HG03565 (cell line): Measurements from ENCODE around the gene LTBP1.

Experiments
- ATAC-seq: cut with Tn5 transposase; IDR thresholded peaks from one replicate; pipeline ENCODE4 v1.9.1; 2021; ENCODE audit warnings: mild to moderate bottlenecking, moderate library complexity; ENCODE audit not compliant: unreplicated experiment

Gene LTBP1

DNA sequence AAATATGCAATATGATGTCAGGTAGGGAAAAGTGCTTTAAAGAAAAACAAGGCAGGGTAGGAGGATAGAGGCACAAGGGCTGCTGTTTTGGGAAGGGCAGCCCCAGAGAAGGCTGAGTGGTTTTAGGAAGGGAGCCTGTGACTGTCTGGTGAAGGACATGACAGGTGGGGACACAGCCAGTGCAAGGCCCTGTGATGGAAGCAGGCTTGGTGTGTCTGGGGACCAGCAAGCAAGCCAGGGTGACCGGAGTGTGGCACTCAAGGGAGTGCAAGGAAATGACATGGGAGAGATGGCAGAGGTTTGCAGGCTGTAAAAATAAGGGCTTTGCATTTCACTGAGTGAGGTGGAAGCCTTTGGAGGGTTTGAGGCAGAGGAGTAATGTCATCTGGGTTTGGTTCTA is 62.0 kb downstream of the LTBP1 start:
- ATAC-seq: no peak

DNA sequence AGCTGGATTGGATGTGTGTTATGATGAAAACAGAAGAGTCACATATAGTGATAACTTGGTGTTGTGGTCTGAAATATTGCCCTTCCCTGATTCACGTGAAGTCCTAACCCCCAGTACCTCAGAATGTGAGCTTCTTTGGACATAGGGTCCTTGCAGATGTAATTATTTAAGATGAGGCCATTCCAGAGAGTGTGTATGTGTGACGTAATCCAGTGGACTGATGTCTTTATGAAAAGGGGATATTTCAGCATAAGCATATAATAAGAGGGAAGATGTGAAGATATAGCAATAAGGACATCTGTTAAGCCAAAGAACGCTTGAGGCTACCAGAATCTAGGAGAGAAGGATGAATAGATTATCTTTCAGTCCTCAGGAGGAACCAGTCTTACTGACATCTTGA is 62.5 kb downstream of the LTBP1 start:
- ATAC-seq: no peak

DNA sequence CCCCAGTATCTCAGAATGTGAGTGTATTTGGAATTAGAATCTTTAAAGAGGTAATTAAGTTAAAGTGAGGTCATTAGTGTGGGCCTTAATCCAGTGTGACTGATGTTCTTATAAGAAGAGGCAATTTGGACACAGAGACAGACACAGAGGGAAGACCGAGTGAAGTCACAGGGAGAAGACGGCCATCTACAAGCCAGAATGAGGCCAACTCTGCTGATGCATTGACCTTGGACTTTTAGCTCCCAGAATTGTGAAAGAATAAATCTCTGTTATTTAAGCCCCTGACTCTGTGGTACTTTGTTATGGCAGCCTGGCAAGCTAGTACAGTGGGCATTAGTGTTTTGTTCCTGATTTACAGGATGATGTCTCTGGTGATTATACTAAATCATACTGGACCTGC is 64.6 kb downstream of the LTBP1 start:
- ATAC-seq: no peak

DNA sequence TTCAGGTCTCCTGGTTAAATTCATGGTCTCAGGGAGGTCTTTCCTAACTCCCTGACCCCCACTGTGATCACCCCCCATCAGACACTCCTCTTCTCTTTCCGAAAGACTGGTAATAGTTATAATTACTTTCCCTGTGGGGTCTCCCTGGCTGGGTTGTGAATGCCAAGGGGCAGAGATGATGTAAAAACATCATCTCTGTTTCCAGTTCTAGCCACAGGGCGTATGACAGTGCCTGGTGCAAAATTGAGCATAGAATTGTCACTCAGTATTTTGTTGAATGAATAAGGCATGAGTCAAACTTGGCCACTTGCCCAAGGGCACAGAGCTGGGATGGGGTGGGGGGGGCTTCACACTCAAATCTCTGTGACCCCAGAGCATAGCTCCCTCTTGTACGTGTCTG is 65.2 kb downstream of the LTBP1 start:
- ATAC-seq: no peak

DNA sequence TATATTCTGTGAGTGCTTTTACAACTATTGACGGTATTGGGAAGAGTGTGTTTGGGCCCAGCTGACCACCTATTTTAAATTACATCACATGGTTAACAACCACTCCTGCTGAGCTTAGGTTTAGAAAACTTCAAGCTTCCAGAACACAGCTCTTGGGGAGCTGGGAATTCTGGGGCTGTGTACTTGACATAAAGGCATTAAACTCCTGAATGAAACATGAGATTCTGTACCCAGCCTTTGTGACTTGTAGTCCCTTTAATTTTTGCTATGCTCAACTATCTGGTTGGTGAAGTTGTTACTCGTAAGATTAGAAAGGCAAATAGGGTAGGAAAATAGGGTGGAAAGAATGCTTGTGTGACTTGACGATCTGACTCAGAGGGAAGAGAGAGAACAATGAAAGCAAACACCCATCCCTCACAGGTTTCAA is 66.9 kb downstream of the LTBP1 start:
- no peak for ATAC-seq

DNA sequence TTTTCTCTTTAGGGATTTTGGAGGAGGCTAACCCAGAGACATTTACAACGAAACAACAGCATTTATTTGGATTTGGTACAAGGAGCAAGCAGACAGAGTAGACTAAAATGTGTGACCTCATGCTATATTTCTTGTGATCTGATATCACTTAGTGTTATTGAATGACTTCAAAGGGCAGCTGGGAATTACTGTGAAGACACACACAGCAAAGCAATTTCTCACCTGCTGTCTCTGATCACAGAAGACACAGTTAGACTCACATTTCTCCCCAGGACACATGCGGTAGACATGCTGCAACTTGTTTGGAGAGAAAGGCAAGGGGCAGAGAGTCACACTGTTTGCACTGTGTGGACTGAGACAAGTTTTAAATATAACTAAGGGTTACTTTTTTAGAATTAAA is 67.5 kb downstream of the LTBP1 start:
- ATAC-seq: no peak

DNA sequence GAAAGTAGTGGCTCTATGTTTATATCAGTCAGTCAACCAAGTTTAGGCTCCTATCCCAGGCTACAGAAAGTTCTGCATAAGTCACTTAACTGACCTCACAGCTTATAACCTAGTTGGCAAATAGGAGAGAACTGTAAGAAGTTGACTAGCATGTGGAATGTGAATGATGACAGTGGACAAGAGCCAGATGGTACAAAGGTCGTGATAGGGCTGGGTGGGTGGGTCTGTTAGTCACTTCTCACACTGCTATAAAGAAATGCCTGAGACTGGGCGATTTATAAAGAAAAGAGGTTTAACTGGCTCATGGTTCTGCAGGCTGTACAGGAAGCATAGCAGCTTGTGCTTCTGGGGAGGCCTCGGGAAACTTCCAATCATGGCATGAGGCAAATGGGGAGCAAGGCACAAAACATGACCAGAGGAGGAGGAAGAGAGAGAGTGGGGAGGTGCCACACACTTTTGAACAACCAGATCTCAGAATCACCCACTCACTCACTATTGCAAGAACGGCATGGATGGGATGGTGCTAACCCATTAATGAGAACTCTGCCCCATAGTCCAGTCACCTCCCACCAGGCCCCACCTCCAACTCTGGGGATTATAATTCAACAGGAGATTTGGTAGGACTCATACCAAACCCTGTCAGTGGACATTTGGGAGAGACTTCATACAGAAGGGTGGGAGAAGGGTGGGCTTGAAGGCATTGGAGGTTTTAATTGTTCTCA is 68.8 kb downstream of the LTBP1 start:
- ATAC-seq: no peak

DNA sequence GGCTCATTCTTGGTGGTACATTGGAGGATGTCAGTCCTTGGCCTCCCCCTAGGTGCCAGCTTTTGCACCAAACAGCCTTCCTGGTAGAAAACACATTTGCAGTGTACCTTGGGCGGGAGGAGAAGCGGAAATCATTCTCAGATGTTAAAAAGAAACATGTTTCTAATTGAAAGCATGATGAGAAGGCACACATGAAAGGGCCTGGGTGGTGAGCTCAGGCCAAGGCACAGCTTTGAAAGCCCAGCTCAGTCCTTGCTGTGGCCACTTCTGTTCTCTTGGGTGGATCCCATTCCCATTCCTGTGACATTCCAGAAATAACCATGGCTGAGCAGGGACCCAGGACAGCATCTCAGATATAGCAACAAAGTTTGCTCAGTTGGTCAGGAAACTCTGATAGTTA is 71.5 kb downstream of the LTBP1 start:
- ATAC-seq: no peak

DNA sequence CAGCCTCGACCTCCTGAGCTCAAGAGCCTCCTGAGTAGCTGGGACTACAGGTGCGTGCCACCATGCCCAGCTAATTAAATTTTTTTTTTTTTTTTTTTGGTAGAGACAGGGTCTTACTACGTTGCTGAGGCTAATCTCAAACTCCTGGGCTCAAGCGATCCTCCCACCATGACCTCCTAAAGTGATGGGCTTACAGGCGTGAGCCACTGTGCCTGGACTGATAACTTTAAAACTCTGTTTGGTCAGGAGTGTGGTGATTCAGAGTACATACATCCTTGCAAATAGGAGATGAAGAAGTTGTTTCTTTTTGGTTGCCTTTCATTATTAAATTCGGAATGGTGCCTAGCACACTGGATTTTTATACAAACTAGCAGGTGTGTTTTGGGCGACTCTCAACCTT is 73.0 kb downstream of the LTBP1 start:
- no peak for ATAC-seq

DNA sequence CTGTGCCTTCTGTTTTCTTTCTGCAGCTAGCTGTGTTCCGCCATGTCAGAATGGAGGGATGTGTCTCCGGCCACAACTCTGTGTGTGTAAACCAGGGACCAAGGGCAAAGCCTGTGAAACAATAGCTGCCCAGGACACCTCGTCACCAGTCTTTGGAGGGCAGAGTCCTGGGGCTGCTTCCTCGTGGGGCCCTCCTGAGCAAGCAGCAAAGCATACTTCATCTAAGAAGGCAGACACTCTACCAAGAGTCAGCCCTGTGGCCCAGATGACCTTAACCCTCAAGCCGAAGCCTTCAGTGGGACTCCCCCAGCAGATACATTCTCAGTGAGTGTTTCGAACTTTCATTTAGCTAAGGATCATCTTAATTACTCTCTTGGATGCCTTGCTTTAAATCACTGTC is 74.1 kb downstream of the LTBP1 start:
- no peak for ATAC-seq

DNA sequence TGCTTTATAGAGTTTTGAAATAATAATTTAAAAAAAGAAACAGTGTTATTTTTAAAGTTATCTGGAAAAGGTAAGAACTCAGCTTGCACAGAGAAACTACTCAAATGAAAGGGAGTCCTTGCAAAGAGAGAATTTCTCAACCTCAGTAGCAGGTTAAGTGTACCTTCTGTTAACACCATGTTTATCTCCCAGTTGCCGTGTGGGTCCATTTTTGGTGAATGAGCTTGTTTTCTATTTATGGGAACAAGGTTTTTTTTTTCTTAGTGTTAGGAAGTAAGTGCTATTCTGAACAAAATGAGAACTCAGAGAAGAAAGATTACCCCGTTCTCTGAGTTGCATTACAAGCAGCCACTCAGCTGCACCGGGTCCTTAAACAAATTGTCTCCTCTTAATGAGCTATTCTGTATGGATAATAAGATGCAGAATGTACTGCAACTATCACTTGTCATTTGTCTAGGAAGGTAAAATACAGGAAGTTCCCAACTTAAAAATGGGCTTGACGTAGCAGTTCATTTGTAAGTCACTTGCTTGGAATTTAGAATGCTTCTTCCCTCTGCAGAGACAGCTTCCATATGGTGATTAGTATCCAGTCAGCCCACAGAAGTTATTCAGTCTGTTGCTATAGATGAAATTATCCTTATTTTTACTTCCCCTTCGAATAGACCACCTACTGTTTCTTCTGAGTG is 74.9 kb downstream of the LTBP1 start:
- no peak for ATAC-seq

DNA sequence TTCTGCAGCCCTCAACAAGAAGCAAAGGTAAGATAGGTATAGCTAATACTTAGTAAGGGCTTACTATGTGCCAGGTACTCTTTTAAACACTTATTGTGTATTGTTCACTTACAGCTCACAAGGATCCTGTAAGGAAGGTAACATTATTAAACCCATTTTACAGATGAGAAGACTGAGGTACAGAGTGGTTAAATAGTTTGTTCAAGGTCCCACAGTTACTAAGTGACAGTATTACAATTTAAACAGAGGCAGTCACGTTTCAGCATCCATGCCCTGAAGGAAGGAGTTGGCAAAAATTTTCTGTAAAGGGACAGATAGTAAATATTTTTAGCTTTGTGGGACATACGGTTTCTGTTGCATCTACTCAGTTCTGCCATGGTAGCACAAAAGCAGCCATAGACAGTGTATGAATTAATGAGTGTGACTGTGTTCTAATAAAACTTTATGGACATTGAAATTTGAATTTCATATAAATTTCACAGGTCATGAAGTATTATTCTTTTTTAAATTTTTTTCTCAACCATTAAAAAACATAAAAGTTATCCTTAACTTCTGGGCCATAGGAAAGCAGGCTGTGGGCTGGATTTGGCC is 75.7 kb downstream of the LTBP1 start:
- no peak for ATAC-seq

DNA sequence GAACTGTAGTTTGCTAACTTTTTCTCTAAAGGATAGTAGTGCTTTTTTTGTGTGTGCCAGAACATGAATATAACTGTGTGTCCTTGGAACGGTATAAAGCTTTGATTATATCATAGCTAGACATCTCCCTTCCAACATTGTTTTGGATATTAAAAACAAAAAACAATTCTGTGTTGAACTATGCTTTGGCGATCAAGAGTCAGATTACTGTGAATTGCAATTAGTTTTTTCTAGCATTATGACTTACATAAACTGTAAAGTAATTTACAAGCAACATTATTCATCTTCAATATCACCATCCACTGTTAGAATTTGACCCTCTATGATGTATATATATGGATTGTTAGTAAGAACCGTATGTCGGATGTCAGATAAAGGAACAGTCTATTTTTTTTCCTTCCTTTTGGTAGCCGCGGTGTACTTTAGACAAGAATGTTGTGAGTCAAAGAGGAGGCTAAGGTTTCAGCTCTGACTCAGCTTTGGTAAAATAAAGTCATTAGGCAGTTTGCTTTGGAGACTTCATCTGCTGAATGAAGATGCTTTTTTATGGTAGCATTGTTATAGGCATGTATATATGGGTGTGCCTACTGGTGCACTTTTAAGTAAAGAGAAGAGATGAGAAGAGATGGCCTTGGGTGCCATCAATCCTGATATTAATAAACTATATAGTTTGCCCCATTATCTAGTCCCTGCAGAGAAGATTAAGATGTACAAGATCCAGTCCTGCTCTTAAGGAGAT is 76.4 kb downstream of the LTBP1 start:
- no peak for ATAC-seq

DNA sequence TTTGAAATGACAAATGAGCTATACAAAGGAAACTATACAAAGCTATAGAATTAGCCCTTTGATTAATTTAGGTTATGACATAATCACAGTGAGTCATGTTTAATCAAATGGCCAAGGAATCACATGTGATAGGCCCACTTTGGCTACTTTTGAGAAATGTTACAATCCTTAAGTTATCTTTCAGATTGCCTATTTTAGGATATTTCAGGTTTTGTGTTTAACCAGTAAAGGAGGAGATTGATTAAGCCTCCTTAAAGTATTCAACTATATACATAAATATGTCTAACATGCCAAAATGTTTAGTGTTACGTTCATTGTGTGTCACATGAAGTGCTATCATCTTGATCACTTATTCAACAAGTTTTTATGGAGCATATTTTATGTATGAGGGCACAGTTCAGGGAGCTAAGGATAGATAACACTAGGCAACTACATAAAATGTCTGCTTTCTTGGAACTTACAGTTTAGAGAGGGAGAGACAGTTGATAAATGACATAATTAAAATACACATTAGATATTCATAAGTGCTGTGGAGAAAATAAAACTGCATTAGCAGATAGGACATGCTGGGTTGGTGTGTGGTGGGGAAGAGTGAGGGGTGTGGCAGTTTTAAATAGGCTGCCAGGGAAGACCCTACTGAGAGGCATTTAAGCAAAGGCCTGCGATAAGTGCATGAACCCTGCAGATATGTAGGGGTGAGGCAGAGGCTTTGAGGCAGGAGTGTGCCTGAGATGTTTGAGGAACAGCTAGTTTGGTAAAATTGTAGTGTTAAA is 77.2 kb downstream of the LTBP1 start:
- no peak for ATAC-seq

DNA sequence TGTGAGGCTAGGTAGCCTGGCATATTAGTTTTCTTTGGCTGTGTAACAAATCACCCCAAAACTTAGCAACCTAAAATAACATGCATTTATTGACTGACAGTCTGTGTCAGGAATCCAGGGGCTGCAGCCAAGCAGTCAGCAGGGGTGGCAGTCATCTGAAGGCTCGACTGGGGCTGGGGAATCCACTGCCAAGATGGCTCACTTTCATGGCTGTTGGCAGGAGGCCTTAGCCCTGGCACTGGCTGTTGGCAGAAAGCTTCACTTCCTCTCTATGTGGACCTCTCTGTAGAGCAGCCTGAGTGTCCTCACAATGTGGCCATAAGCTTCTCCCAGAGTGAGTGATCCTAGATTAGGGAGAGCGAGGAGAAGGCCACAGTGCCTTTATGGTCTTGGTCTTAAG is 78.0 kb downstream of the LTBP1 start:
- ATAC-seq: no peak

DNA sequence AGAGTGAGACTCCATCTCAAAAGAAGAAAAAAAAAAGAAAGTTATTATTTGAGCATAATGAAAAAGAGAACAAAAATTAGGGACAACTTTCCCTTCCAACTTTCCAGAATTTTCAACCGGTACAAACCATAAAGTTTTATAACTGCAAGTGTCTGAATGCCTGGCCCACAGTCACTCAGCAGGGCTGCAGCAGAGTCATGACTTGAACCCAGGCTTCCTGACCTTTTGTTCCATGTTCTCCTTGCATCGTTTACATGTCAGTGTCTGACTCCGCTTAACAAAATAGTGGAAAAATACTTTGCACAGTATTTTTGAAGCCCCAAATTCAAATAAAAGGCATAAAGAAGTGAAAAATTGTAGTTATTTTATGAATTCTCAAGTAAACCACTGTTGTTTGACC is 82.7 kb downstream of the LTBP1 start:
- no peak for ATAC-seq

DNA sequence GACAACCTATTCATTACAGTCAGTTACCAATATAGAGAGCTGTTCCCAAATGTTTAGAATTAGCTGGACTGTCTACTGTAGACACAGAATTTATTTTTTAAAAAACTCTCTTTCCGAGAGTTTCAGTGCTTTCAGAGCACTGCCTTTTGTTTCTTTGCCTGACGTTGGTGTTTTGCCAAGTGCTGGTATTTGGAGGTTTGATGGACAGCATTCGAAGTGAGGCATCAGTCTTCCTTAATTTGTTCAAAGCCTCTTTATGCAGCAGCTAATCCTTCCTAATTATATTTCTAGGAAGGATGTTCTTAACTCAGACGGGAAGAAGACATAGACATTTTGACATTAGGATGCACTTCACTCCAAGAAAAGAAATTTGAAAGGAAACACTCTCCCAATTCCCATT is 83.2 kb downstream of the LTBP1 start:
- no peak for ATAC-seq

DNA sequence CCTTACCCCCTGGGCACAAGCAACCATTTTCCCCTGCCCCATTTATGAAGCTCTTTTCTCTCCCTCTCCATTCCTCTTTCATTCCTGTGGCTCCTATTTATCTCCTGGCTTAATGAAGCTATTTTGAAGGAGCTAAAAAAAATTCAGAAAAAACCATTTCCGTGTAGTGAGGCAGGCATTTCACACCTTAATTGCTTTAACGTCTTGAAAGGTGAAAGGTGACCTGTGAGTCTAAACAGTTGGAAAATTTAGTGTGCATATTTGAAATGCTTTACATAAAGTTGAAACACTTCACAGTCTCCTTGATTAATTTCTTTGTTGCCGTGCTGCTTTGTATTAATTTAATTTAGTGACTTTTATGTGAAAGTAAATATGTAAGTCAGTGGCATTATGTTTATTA is 83.6 kb downstream of the LTBP1 start:
- ATAC-seq: no peak

DNA sequence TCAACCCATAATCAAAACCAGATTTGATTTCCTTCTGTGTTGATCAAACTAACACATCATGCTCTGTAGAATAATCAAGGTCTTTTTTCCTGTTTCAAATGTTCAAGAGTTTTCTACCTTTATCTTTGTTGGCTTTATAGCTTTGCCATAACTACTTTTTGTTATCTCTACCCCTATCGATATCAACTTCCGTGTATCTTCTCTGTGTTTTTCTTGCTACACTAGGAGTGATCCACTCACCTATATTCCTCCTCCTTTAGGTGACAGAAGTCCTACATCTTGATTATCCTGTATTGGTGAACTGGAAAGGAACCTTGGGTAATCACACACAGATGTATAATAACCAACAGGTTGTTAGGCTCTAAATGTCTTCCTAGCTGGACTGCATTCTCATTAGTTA is 85.5 kb downstream of the LTBP1 start:
- no peak for ATAC-seq

DNA sequence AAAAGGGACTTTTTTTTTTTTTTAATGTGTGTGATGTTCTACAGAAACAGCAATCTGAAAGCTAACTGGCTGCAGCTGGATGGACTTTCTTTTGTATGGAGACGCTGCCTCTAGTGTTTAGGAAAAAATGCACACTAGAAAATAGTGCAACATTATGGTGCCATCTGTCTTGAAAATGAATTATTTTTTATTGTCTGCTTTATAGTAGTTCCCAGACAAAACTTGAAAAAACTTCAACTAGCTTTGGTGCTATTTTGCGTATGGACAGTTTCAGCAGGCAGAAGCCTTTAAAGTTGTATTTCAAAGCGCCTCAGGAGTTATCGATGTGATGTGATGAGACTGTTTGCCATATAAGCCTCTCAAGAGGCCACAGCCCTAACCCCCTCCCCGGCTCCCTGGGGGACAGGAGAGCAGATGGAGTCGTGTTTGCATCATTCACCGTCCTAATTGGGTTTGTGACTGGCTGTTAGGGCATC is 86.9 kb downstream of the LTBP1 start:
- ATAC-seq: no peak

DNA sequence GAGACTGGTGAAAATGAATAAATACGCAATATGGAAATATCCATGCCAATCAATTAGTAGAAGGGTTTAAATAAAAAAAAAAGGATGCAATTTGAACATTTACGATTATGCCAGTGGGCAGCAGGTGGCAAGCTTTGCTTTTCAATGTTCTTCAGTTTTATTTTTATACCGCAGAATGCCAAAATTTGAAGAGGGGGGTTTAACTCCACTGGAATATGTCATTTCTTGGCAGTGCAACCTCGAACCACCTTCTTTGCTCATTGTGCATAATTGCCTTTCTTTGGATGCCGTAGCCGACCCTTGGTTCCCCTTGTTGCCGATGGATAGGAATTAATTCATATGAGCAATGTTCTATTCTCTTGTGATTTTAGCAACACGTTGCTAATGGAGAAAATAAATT is 88.0 kb downstream of the LTBP1 start:
- ATAC-seq: no peak
